Measurements from ENCODE around the gene ATP7A. TPM values are rescaled to one million over a fixed set of nuclear protein-coding genes. Genes with fewer than 3 reads are reported as not detected.
"Not testable (repeated sequence)": the region's sequence is repeated elsewhere in the genome, so short reads cannot be mapped to it uniquely, and the experiment has no call there.

Gene ATP7A
- total and polyA plus RNA-seq, 2 donors (not counting 3 experiments of a cell fraction or from before 2014, with no cell fraction given): 3.1 to 8.8 TPM

GRCh38 chrX:78071331-78071730, 160.8 kb downstream of the ATP7A start:
- Histone ChIP-seq H3K4me2 (ENCODE audit: insufficient read depth, low read length) (no peak overlapping the region), H4K20me1 (replicated peaks; ENCODE audit: control insufficient read depth, extremely low read depth, insufficient read depth, low read length) (no peaks in the 10 kb centered on the region), H3K27me3 (ENCODE audit: control insufficient read depth in 2 of 2, insufficient read depth in 2 of 2, low read length in 2 of 2) (no peaks in the 10 kb centered on the region), H3K9me1 (replicated peaks; ENCODE audit: control insufficient read depth, extremely low read depth, insufficient read depth, low read length) (no peaks in the 10 kb centered on the region), H2AFZ (ENCODE audit: low read depth, low read length) (no peak overlapping the region), H3K9me3 (replicated peaks; ENCODE audit: control insufficient read depth, insufficient read depth, low read length) (no peaks in the 10 kb centered on the region), H3K4me1 (ENCODE audit: control insufficient read depth, extremely low read depth, insufficient read depth, low read length) (no peaks in the 10 kb centered on the region), H3K9ac (replicated peaks; ENCODE audit: extremely low read depth, insufficient read depth, low read length) (no peak overlapping the region), H3K4me3 (replicated peaks in 1 of 3; ENCODE audit: insufficient read depth in 1 of 3, low read depth in 1 of 3, low read length in 3 of 3) (no peak overlapping the region), H3K27ac (ENCODE audit: insufficient read depth, low read depth, low read length) (no peak overlapping the region), H3K36me3 (ENCODE audit: control insufficient read depth in 2 of 2, extremely low read depth in 1 of 2, insufficient read depth in 2 of 2, low read length in 2 of 2) (no peaks in the 10 kb centered on the region), H3K79me2 (ENCODE audit: control insufficient read depth, insufficient read depth, low read length) (no peaks in the 10 kb centered on the region)
- ChIA-PET POLR2A (no interaction called here), CTCF (no interaction called here)
- TF ChIP-seq GATA2 (IDR thresholded peaks at IDR 0.05; ENCODE audit: insufficient read depth, insufficient read length, low read depth, low read length): no peak
- TF ChIP-seq POLR2AphosphoS5 (IDR thresholded peaks at IDR 0.05; ENCODE audit: insufficient read depth, low read depth, low read length): no peak
- TF ChIP-seq EZH2 (IDR thresholded peaks at IDR 0.05; ENCODE audit: borderline replicate concordance, low read depth, low read length, severe bottlenecking): no peak
- TF ChIP-seq MYC (IDR thresholded peaks at IDR 0.05; ENCODE audit: low read depth, low read length): no peak
- TF ChIP-seq JUN (IDR thresholded peaks at IDR 0.05; ENCODE audit: borderline replicate concordance, insufficient read depth, insufficient read length, low read depth): no peak
- no peak for TF ChIP-seq POLR2A (IDR thresholded peaks at IDR 0.05; ENCODE audit: low read depth, low read length)
- TF ChIP-seq CTCF (IDR thresholded peaks at IDR 0.05; ENCODE audit: extremely low read depth in 1 of 2, insufficient read depth in 1 of 2, low read depth in 1 of 2, low read length in 2 of 2): no peak
- TF ChIP-seq MAX (IDR thresholded peaks at IDR 0.05; ENCODE audit: insufficient read depth, insufficient read length): no peak
- TF ChIP-seq FOS (IDR thresholded peaks at IDR 0.05; ENCODE audit: borderline replicate concordance, insufficient read depth, low read length): no peak
- DNase-seq (ENCODE audit: low read depth, low spot score) (no peak), FAIRE-seq (no peak)
- intact Hi-C loops (cut with micrococcal nuclease) (no loop called here), dilution Hi-C loops (cut with MboI; ENCODE audit: extremely low pct_ligation_motif_present, low sequenced_read_pairs) (no loop called here)
- no TSS peak for BruUV-seq (replicated peaks)

- intact Hi-C loops (cut with micrococcal nuclease); FAIRE-seq: not testable (repeated sequence)
Measured at GRCh38 chrX:78073147-78074077, 162.9 kb downstream of the ATP7A start.

More at GRCh38 chrX:78073147-78074077, 162.9 kb downstream of the ATP7A start:
- CTCF ChIA-PET; H2AFZ ChIP-seq (ENCODE audit: low read depth, low read length); H4K20me1 ChIP-seq (replicated peaks; ENCODE audit: control insufficient read depth, extremely low read depth, insufficient read depth, low read length); H3K36me3 ChIP-seq (ENCODE audit: control insufficient read depth in 2 of 2, extremely low read depth in 1 of 2, insufficient read depth in 2 of 2, low read length in 2 of 2); H3K27ac ChIP-seq (ENCODE audit: insufficient read depth, low read depth, low read length); H3K9ac ChIP-seq (replicated peaks; ENCODE audit: extremely low read depth, insufficient read depth, low read length); H3K4me3 ChIP-seq (replicated peaks in 1 of 3; ENCODE audit: insufficient read depth in 1 of 3, low read depth in 1 of 3, low read length in 3 of 3); H3K27me3 ChIP-seq (ENCODE audit: control insufficient read depth in 2 of 2, insufficient read depth in 2 of 2, low read length in 2 of 2); dilution Hi-C loops (cut with MboI; ENCODE audit: extremely low pct_ligation_motif_present, low sequenced_read_pairs); DNase-seq (ENCODE audit: low read depth, low spot score); POLR2A ChIA-PET; H3K4me1 ChIP-seq (ENCODE audit: control insufficient read depth, extremely low read depth, insufficient read depth, low read length); H3K4me2 ChIP-seq (ENCODE audit: insufficient read depth, low read length); BruUV-seq (replicated peaks); H3K9me3 ChIP-seq (replicated peaks; ENCODE audit: control insufficient read depth, insufficient read depth, low read length); H3K9me1 ChIP-seq (replicated peaks; ENCODE audit: control insufficient read depth, extremely low read depth, insufficient read depth, low read length); H3K79me2 ChIP-seq (ENCODE audit: control insufficient read depth, insufficient read depth, low read length): not testable (repeated sequence)
